Lung (tissue), 12 donors: ENCODE data around the gene RAB42. TPM values are rescaled to one million over a fixed set of nuclear protein-coding genes. Genes with fewer than 3 reads are reported as not detected.

ENCODE experiments used
- ATAC-seq: fragments of 200-7000 bp; cut with Tn5 transposase; one replicate; pipeline ENCODE4 v1.9.1; 2020; ENCODE audit warnings: moderate number of reproducible peaks; ENCODE audit not compliant: insufficient read depth, low FRiP score
- DNase-seq, 3 donors: peaks; one replicate each; pipeline ENCODE4 v3.0.0-alpha.2; 2013 to 2017
- H3K27ac ChIP-seq, 2 donors: one replicate each; pipeline ENCODE4 v1.5.1; 2013; ENCODE audit warnings: mild to moderate bottlenecking in 2 of 2, moderate library complexity in 2 of 2, control low read depth in 1 of 2, inconsistent platforms in 1 of 2, low read depth in 1 of 2, low read length in 1 of 2
- H3K27me3 ChIP-seq, 3 donors: one replicate each; pipeline ENCODE4 v1.5.1; 2013; ENCODE audit warnings: low read length in 2 of 3; ENCODE audit not compliant: control insufficient read depth in 3 of 3, insufficient read depth in 3 of 3
- H3K36me3 ChIP-seq, 4 donors: one replicate each; pipeline ENCODE4 v1.5.1; 2013; ENCODE audit warnings: low read length in 4 of 4, mild to moderate bottlenecking in 1 of 4, moderate library complexity in 1 of 4; ENCODE audit not compliant: control insufficient read depth in 4 of 4, insufficient read depth in 4 of 4
- H3K4me1 ChIP-seq, 5 donors: one replicate each; pipeline ENCODE4 v1.5.1; 2013; ENCODE audit warnings: low read length in 5 of 5, mild to moderate bottlenecking in 2 of 5, moderate library complexity in 1 of 5; ENCODE audit not compliant: control insufficient read depth in 5 of 5, insufficient read depth in 5 of 5
- H3K4me3 ChIP-seq: one replicate; pipeline ENCODE4 v1.5.1; 2013; ENCODE audit warnings: mild to moderate bottlenecking, control low read depth, moderate library complexity
- H3K9ac ChIP-seq, 2 donors: one replicate each; pipeline ENCODE4 v1.5.1; 2013; ENCODE audit warnings: low read length in 2 of 2, control low read depth in 1 of 2; ENCODE audit not compliant: insufficient read depth in 1 of 2
- H3K9me3 ChIP-seq, 4 donors: one replicate each; pipeline ENCODE4 v1.5.1; 2013; ENCODE audit warnings: low read length in 3 of 4, mild to moderate bottlenecking in 1 of 4, moderate library complexity in 1 of 4; ENCODE audit not compliant: control insufficient read depth in 4 of 4, insufficient read depth in 3 of 4
- CTCF ChIP-seq: IDR thresholded peaks from 2 replicates; pipeline ENCODE4 v1.5.1; 2012; ENCODE audit warnings: mild to moderate bottlenecking; ENCODE audit errors: control extremely low read depth, extremely low read depth
- WGBS, 2 donors: extraction: QIAGEN DNeasy Blood & Tissue Kit; methylation state at CpG; one replicate each; pipeline ENCODE4 v1.1.7; 2013; 5-methylcytosine and 5-hydroxymethylcytosine counted together
- polyA plus RNA-seq, 2 donors: library from polyadenylated mRNA; stranded (reverse); fragments of 200-250 nt; gene quantifications; one replicate each; pipeline ENCODE4 v1.2.1, GENCODE V29; 2013
- total RNA-seq, 2 donors: library from RNA; depleted of rRNA in 1 of 2; stranded (reverse); fragments of >200 nt in 1 of 2; gene quantifications; one replicate each; pipeline ENCODE4 v1.2.1, GENCODE V29; 2014 to 2021
- donor health status: control.
- donor health status: control.
- donor health status: Bipolar disorder and iron deficiency.
- donor health status: healthy.
- donor health status: DM: yes; HTN: yes; CAD: no.

Gene RAB42
- total and polyA plus RNA-seq, 4 donors, result 3.1 to 11.7 (median 7.2) TPM

DNA sequence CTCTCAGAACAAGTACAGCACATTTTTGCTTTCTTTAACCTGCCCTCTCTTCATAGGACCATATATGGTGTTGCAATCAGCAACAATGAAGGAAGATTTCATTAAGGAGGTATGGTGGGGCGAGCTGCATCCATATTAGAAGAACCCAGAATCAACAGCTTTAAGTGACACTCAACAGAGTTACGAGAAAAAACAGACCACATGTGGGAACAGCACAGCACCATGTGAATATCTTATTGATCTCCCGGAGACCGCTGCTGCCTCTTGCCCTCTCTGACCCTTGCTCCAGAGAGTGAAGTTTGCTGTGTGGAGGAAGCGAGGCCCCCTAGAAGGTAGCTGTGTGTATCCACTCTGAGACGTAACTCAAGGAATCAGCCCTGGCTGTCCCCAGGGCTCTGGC lies 12.9 kb downstream of the RAB42 start:
- no peaks in the 10 kb centered on the region for H3K4me1 ChIP-seq
- no peak overlapping the region for H3K4me3 ChIP-seq
- DNase-seq, result no peak
- no peak for TF ChIP-seq CTCF
- no peak overlapping the region for H3K9ac ChIP-seq
- ATAC-seq, result no peak
- no peak overlapping the region for H3K27ac ChIP-seq
- peaks cover 12 to 33% (median 23%) of the 10 kb centered on the region in 4 donors for H3K36me3 ChIP-seq
- no peaks in the 10 kb centered on the region for H3K9me3 ChIP-seq
- 96 to 99% methylated on average over 6 of the region's 6 CpGs for WGBS, 2 donors
- H3K27me3 ChIP-seq, result no peaks in the 10 kb centered on the region

- WGBS, 2 donors, result 87 to 95% methylated on average over 2 of the region's 2 CpGs
- ATAC-seq (no peak), DNase-seq (no peak)
- Histone ChIP-seq H3K4me3 (no peak overlapping the region), H3K36me3 (peaks cover 12 to 35% (median 34%) of the 10 kb centered on the region in 4 donors), H3K9me3 (no peaks in the 10 kb centered on the region), H3K9ac (no peak overlapping the region), H3K4me1 (no peaks in the 10 kb centered on the region), H3K27me3 (no peaks in the 10 kb centered on the region), H3K27ac (no peak overlapping the region)
- TF ChIP-seq CTCF, result no peak
These were observed 14.7 kb downstream of the RAB42 start for GRCh38 chr1:28606771-28607170.

DNA sequence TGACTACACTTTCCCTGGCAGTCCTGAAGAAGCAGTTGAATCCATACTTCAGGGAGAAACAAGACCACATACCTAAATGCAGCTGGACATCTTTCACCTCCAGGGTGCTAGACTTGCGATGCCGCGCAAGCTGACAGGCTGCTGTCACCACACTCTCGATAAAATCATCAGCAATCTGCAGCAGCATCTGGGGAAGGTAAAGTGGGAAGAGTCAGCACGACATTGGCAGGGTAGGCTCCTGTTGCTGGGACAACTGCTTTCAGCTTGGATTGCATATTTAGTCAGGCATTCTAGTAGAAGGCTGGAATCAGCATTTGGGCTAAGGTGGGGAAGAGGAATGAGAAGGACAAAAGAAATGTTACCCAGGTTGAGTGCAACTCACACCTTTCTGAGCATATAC lies 21.1 kb downstream of the RAB42 start:
- Histone ChIP-seq H3K9me3 (no peaks in the 10 kb centered on the region), H3K9ac (no peak overlapping the region), H3K4me1 (no peaks in the 10 kb centered on the region), H3K4me3 (no peak overlapping the region), H3K36me3 (peaks cover 15 to 30% (median 27%) of the 10 kb centered on the region in 4 donors), H3K27me3 (no peaks in the 10 kb centered on the region), H3K27ac (no peak overlapping the region)
- WGBS, 2 donors, result 95 to 98% methylated on average over 5 of the region's 5 CpGs
- DNase-seq (no peak), ATAC-seq (no peak)
- TF ChIP-seq CTCF, result no peak

DNA sequence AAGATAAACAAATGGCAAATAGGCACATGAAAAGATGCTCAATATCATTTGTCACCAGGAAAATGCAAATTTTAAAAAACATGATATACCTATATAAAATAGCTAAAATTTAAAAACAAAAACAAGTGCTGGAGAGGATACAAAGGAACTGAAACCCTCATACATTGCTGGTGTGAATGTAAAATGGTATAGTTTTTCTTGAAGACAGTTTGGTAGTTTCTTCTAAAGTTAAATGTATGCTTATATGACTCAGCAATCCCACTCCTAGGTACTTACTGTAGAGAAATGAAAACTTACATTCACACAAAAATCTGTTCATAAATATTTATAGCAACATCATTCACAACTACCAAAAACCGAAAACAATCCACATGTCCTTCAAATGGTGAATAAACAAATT lies 39.6 kb downstream of the RAB42 start:
- no peak for DNase-seq
- H3K27me3 ChIP-seq, result no peaks in the 10 kb centered on the region
- H3K4me1 ChIP-seq, result no peaks in the 10 kb centered on the region
- H3K4me3 ChIP-seq, result no peak overlapping the region
- no peak for ATAC-seq
- no peak overlapping the region for H3K9ac ChIP-seq
- H3K36me3 ChIP-seq, result peaks cover 0 to 3% (median 0%) of the 10 kb centered on the region in 4 donors
- TF ChIP-seq CTCF, result no peak
- H3K27ac ChIP-seq, result no peak overlapping the region
- WGBS, 2 donors, result 92 to 97% methylated on average over 1 of the region's 1 CpG
- no peaks in the 10 kb centered on the region for H3K9me3 ChIP-seq
